MM.1S (cell line): Measurements from ENCODE around the gene GFOD1.

Source experiments
- DNase-seq: peaks from one replicate; pipeline ENCODE4 v3.0.0-alpha.2; 2015
- H2AFZ ChIP-seq: fragments of 300-600 bp; sonication (generic); 2 replicates; pipeline ENCODE4 v1.6.0; 2016; ENCODE audit warnings: antibody characterized with exemption, low read length
- H3F3A ChIP-seq: fragments of 300-600 bp; sonication (generic); 2 replicates; pipeline ENCODE4 v1.6.1; 2016; ENCODE audit warnings: mild to moderate bottlenecking, antibody characterized with exemption, low read length, moderate library complexity, mixed read lengths; ENCODE audit not compliant: insufficient read depth
- H3K27ac ChIP-seq: fragments of 300-600 bp; sonication (generic); 2 replicates; pipeline ENCODE4 v1.5.1; 2016; ENCODE audit warnings: mild to moderate bottlenecking, low read length
- H3K27me3 ChIP-seq: fragments of 300-600 bp; sonication (generic); replicated peaks from 2 replicates; pipeline ENCODE4 v1.6.0; 2016; ENCODE audit warnings: low read length; ENCODE audit not compliant: insufficient read depth
- H3K36me3 ChIP-seq: fragments of 300-600 bp; sonication (generic); replicated peaks from 2 replicates; pipeline ENCODE4 v1.6.1; 2016; ENCODE audit warnings: mild to moderate bottlenecking, low read length, mixed read lengths; ENCODE audit not compliant: insufficient read depth
- H3K4me1 ChIP-seq: fragments of 300-600 bp; sonication (generic); 2 replicates; pipeline ENCODE4 v1.6.1; 2016; ENCODE audit warnings: low read length, mixed read lengths
- H3K4me2 ChIP-seq: fragments of 300-600 bp; sonication (generic); 2 replicates; pipeline ENCODE4 v1.6.0; 2016; ENCODE audit warnings: low read depth, low read length
- H3K4me3 ChIP-seq: fragments of 300-600 bp; sonication (generic); 2 replicates; pipeline ENCODE4 v1.5.1; 2016; ENCODE audit warnings: low read length, mixed read lengths
- H3K79me2 ChIP-seq: fragments of 300-600 bp; sonication (generic); 2 replicates; pipeline ENCODE4 v1.6.1; 2016; ENCODE audit warnings: mixed run types, low read length, mixed read lengths
- H3K9ac ChIP-seq: fragments of 300-600 bp; sonication (generic); 2 replicates; pipeline ENCODE4 v1.6.1; 2016; ENCODE audit warnings: low read length, mixed read lengths
- H3K9me2 ChIP-seq: fragments of 300-600 bp; sonication (generic); replicated peaks from 2 replicates; pipeline ENCODE4 v1.6.1; 2016; ENCODE audit warnings: mild to moderate bottlenecking, low read length, mixed read lengths; ENCODE audit not compliant: insufficient read depth
- H3K9me3 ChIP-seq: fragments of 300-600 bp; sonication (generic); replicated peaks from 2 replicates; pipeline ENCODE4 v1.6.1; 2016; ENCODE audit warnings: mild to moderate bottlenecking, low read length, mixed read lengths; ENCODE audit not compliant: insufficient read depth
- H4K20me1 ChIP-seq: fragments of 300-600 bp; sonication (generic); 2 replicates; pipeline ENCODE4 v1.6.1; 2016; ENCODE audit warnings: mild to moderate bottlenecking, low read length, moderate library complexity, mixed read lengths; ENCODE audit not compliant: insufficient read depth
- CTCF ChIP-seq: fragments of 300-600 bp; sonication (generic); IDR thresholded peaks from 2 replicates; pipeline ENCODE4 v1.5.1; 2016; ENCODE audit warnings: antibody characterized with exemption, low read length, mixed read lengths
- EZH2 ChIP-seq: fragments of 300-600 bp; sonication (generic); optimal IDR thresholded peaks from 2 replicates; pipeline ENCODE3; 2017; ENCODE audit warnings: low read depth, mild to moderate bottlenecking, antibody characterized with exemption, low read length, mixed read lengths
- EZH2phosphoT487 ChIP-seq: fragments of 300-600 bp; sonication (generic); IDR thresholded peaks from 2 replicates; pipeline ENCODE4 v1.6.1; 2018; ENCODE audit warnings: antibody characterized with exemption, low read length

The GFOD1 gene

GRCh38 chr6:13508711-13509705 is 21.6 kb upstream of the GFOD1 start:
- Histone ChIP-seq H3K79me2 (no peaks in the 10 kb centered on the region), H3K27ac (no peak overlapping the region), H3K9ac (no peak overlapping the region), H3K4me2 (no peak overlapping the region), H3F3A (peaks cover 7% of the 10 kb centered on the region; the same call in 1 of the 2 replicates), H3K27me3 (no peaks in the 10 kb centered on the region), H4K20me1 (no peaks in the 10 kb centered on the region), H3K4me3 (no peak overlapping the region), H3K36me3 (no peaks in the 10 kb centered on the region), H3K4me1 (peaks cover 9% of the 10 kb centered on the region), H3K9me2 (no peaks in the 10 kb centered on the region), H3K9me3 (no peaks in the 10 kb centered on the region), H2AFZ (no peak overlapping the region)
- TF ChIP-seq CTCF: no peak
- no peak for TF ChIP-seq EZH2phosphoT487
- no peak for TF ChIP-seq EZH2
- DNase-seq: no peak

DNA sequence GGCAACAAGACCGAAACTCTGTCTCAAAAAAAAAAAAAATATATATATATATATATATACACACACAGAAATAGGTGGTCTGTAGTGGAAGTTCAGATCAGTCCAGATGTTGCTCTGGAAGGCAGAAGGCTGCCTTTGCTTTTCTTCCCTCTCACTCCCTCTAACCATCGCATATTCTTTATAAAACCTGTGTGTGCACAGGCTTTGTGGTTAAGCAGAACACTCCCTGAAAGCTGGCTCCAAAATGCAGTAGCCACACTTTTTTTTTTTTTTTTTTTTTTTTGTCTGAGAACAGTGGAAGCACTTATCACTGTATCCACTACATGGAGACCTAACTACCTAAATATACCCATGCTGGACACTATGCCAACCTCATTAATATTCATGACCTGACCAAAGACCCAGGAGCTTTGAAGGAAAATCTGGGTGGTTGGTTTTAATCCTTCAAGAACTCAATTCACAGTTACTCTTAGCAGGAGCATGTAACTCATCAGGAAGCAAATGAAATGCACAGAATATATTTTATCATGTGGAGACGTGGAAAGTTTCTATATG is 20.0 kb upstream of the GFOD1 start:
- Histone ChIP-seq H4K20me1 (no peaks in the 10 kb centered on the region), H2AFZ (no peak overlapping the region), H3K27me3 (no peaks in the 10 kb centered on the region), H3K9me2 (no peaks in the 10 kb centered on the region), H3K4me3 (no peak overlapping the region), H3F3A (no peaks in the 10 kb centered on the region), H3K9me3 (no peaks in the 10 kb centered on the region), H3K36me3 (no peaks in the 10 kb centered on the region), H3K4me2 (no peak overlapping the region), H3K9ac (no peak overlapping the region), H3K79me2 (no peaks in the 10 kb centered on the region), H3K4me1 (no peaks in the 10 kb centered on the region), H3K27ac (no peak overlapping the region)
- TF ChIP-seq EZH2phosphoT487 (no peak), CTCF (no peak), EZH2 (no peak)
- no peak for DNase-seq

DNA sequence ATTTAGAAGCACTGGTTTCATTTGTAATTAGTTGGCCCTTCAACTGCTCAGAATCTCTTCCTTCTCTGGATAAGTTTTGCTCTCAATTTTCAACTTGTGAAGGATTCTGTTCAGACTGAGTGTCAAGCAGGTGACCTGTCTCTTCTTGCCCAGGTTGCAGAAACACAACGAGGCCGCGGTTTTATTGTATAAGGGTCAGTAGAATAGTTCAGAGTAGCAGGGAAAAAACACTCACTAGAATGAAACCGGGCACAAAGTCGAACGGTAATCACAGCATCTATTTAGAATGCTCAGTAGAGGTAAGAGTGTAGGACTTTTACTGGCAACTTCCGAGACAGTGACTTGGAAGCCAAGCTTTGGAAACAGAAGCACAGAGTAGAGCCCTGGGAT is 17.9 kb upstream of the GFOD1 start:
- Histone ChIP-seq H3K9ac (no peak overlapping the region), H3K27me3 (no peaks in the 10 kb centered on the region), H3K79me2 (no peaks in the 10 kb centered on the region), H3K9me3 (no peaks in the 10 kb centered on the region), H3K36me3 (no peaks in the 10 kb centered on the region), H2AFZ (no peak overlapping the region), H3K4me3 (no peak overlapping the region), H3K9me2 (no peaks in the 10 kb centered on the region), H3F3A (no peaks in the 10 kb centered on the region), H4K20me1 (no peaks in the 10 kb centered on the region), H3K27ac (no peak overlapping the region), H3K4me1 (no peaks in the 10 kb centered on the region), H3K4me2 (no peak overlapping the region)
- TF ChIP-seq EZH2phosphoT487 (no peak), EZH2 (no peak), CTCF (no peak)
- DNase-seq: no peak
